GM18909 (cell line): Measurements from ENCODE around the gene RPS6KA2.
"Not testable (repeated sequence)": the region's sequence is repeated elsewhere in the genome, so short reads cannot be mapped to it uniquely, and the experiment has no call there.

Experiments
- ATAC-seq: cut with Tn5 transposase; IDR thresholded peaks from one replicate; pipeline ENCODE4 v1.9.1; 2021; ENCODE audit warnings: mild to moderate bottlenecking; ENCODE audit not compliant: unreplicated experiment, poor library complexity

RPS6KA2 gene

GRCh38 chr6:166393535-166393823, 233.6 kb downstream of the RPS6KA2 start:
- no peak for ATAC-seq

DNA sequence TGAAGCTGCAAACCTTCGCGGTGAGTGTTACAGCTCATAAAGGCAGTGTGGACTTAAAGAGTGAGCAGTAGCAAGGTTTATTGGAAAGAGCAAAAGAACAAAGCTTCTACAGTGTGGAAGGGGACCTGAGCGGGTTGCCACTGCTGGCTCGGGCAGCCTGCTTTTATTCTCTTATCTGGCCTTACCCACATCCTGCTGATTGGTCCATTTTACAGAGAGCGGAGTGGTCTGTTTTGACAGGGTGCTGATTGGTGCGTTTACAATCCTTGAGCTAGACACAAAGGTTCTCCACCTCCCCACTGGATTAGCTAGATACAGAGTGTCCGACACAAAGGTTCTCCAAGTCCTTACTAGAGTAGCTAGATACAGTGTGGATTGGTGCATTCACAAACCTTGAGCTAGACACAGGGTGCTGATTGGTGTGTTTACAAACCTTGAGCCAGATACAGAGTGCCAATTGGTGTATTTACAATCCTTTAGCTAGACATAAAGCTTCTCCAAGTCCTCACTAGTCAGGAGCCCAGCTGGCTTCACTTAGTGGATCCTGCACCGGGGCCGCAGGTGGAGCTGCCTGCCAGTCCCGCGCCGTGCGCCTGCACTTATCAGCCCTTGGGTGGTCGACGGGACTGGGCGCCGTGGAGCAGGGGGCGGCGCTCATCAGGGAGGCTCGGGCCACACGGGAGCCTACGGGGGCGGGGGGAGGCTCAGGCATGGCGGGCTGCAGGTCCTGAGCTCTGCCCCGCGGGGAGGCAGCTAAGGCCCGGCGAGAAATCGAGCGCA, 234.1 kb downstream of the RPS6KA2 start:
- ATAC-seq: not testable (repeated sequence)

DNA sequence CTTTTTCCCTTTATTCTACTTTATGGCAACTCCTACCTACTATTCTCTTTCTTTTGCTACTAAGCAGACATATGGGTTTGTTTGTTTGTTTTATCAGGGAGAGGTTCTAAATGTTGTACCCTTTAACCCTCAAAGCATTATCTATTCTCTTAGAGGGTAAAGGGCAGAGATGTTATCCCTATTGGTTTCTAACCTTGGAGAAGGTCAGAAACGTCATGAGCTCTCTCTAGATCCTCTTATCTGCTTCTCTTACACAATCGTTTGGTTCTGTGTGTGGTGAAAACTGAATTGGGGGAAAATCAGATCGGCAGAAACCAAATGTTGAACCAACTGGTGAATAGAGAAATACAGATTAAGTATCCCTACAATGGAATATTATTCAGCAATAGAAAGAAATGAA, 237.9 kb downstream of the RPS6KA2 start:
- no peak for ATAC-seq

DNA sequence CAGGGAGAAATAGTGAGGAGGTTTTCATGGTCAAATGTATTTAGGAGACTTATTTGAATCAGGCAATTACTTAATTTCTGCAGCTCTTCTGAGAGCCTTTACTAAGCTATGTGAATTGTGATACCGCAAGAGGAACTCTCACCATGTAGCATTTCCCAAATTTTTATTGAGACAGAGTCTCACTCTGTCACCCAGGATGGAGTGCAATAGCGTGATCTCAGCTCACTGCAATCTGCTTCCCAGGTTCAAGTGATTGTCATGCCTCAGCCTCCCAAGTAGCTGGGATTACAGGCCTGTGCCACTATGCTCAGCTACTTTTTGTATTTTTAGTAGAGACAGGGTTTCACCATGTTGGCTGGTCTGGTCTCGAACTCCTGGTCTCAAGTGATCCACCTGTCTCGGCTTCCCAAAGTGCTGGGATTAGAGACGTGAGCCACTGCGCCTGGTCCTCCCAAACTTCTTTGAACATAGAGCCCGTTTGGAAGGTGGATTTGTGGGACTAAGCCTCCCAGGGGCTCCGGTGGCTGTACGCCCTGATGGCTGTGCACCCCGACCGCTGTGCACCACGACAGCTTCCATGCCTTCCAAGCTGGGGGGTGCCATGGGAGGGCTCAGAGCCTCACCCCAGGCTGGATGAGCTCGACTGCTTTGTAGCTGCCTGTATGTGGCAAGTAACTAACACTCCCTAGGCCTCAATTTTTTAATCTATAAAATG, 238.6 kb downstream of the RPS6KA2 start:
- no peak for ATAC-seq

DNA sequence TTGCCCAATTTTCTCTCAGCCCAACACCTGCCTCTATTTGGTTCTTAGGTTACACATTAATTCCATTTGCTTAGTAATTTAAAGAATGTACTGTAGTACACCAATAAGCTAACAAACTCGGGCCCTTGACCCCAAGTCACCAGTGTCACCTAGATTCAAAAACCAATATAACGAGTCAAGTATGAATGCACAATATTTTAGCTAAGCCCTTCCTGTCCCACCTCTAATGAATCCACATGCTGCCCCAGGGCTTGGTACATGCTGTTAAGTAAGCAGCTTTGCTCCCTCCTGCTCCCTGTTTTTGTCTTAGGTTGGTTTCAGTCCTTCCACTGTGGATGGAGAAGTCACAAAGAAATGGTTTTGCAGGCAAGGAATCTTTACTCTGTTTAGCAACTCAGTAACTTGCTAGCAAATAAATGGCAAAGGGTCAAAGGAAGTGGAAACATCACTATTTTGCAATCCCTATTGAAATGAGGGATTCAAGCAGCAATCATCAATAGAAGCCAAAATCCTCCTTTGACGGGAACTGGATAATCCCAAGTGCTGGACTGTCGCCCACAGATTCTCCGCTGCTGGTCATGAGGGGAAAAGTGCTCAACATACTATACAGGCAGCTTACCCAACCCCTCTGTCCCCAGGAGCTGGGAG, 239.3 kb downstream of the RPS6KA2 start:
- ATAC-seq: no peak

DNA sequence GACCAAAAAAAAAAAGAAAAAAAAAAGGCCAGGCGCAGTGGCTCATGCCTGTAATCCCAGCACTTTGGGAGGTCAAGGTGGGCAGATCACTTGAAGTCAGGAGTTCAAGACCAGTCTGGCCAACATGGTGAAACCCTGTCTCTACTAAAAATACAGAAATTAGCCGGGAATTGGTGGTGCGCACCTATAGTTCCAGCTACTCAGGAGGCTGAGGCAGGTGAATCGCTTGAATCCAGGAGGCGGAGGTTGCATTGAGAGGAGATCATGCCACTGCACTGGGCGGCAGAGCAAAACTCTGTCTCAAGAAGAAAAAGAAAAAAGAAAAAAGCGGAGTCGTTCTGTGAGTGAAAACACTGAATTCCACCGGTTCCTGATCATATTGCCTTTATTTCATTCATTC, 240.0 kb downstream of the RPS6KA2 start:
- ATAC-seq: not testable (repeated sequence)

- no peak for ATAC-seq
These were observed 240.9 kb downstream of the RPS6KA2 start for GRCh38 chr6:166386111-166386510.

DNA sequence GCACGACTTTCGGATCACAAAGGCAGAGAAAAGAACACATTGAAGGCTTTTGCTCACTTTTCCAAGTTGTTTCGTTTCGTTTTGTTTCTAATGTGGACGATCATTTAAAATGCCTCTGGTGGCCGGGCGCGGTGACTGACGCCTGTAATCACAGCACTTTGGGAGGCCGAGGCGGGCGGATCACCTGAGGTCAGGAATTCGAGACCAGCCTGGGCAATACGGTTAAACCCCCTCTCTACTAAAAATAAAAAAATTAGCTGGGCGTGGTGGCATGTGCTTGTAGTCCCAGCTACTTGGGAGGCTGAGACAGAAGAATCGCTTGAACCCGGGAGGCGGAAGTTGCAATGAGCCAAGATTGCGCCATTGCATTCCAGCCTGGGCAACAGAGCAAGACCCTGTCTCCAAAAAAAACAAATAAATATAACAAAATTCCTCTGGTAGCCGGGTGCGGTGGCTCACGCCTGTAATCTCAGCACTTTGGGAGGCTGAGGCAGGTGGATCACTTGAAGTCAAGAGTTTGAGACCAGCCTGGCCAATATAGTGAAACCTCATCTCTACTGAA, 243.2 kb downstream of the RPS6KA2 start:
- peak; percentile 0 for ATAC-seq

DNA sequence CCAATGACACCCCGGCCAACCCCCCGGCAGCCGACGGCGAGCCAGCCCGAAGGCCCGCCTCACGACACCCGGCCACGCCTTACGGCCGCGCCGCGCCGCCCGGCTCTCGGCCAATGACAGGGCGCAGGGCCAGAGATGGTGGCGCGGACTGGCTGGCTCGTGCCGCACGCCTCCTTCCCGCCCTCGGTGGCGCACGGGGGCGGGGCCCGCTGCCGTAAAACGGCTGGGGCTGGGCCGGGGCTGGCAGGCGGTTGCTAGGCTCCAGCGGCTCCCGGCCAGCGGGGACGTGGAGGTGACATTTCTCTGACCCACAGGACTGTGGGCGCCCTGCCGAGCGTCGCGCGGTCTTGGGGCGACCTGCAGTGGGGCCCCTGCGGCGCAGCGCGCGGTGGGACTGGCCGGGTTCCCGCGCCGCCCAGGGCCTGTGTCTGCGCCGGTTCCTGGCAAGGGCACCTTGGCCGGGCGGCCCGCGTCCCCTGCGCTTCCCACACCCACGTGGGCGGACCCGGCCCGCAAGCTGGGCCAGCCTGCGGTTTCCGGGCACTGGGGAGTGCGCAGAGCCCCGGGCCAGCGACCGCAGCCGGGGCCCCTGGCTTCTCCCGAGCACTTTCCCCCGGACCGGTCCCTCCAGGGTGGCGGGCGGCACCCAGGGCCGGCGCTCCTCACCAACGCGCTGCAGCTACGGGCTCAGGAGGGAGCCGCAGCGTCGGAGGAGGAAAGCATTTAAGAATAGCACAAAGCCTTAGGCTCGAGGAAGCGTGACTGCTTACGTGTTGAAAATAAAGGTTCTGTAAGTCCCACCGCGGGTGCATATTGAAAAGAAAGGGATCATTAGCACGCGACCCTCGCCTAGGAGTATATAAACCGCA, 243.9 kb downstream of the RPS6KA2 start, which contains the start of gene MPC1:
MPC1 (minus strand) TSS at position 8 of the 869 bp plus-strand sequence. CDS start 64 bp downstream, outside the sequence.
- ATAC-seq: peak; percentile 88

GRCh38 chr6:166382500-166382932, 244.5 kb downstream of the RPS6KA2 start:
- ATAC-seq: no peak

GRCh38 chr6:166381733-166382499, 245.1 kb downstream of the RPS6KA2 start:
- peak; percentile 56 for ATAC-seq

GRCh38 chr6:166381381-166381732, 245.7 kb downstream of the RPS6KA2 start:
- ATAC-seq: no peak

- ATAC-seq: no peak
These were observed 247.3 kb downstream of the RPS6KA2 start for GRCh38 chr6:166379800-166380199.

DNA sequence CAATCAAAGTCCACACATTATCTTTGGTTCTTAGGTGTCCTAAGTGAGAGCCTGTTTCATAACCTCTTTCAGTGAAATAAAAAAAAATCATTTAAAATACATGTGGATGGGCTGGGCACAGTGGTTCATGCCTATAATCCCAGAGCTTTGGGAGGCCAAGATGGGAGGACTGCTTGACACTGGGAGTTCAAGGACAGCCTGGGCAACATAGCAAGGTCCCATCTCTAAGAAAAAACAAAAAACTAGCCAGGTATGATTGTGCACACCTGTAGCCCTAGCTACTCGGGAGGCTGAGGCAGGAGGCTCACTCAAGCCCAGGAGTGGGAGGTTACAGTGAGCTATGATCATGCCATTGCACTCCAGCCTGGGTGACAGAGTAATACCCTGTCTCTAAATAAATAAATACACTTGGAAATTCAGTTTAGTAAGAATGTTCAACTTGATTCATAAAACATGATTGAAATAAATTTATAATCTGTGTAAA, 247.9 kb downstream of the RPS6KA2 start:
- no peak for ATAC-seq

DNA sequence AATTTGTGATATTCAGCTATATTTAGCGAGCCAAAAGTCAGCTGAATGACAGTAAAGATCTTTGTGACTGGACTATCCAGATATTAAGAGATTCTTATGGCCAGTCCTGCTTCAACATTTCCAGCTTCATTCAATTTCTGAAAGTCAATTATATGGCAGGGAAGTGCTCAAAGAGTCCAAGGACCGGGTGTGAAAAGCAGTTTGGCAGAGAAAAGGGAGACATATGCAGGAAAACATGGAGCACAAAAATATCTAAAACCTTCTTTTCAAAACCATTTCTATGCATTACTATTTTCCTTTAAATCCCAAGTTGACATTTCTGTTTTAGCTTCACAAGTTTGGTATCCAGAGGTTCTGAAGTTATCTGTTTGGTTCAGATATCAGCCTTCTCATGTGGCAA, 249.3 kb downstream of the RPS6KA2 start:
- no peak for ATAC-seq

- ATAC-seq: no peak
These were observed 252.0 kb downstream of the RPS6KA2 start for GRCh38 chr6:166375013-166375412.

DNA sequence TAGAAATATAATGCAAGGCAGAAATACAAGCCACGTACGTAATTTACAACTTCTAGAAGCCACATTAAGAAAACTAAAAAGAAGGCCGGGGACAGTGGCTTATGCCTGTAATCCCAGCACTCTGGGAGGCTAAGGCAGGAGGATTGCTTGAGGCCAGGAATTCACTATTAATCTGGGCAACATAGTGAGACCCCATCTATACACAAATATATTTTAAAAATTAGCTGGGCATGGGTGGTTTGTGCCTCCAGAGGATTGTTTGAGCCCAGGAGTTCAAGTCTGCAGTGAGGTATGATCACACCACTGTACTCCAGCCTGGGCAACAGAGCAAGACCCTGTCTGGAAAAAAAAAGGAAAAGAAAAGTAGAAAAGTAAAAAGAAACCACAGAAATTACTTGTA, 256.6 kb downstream of the RPS6KA2 start:
- ATAC-seq: no peak

DNA sequence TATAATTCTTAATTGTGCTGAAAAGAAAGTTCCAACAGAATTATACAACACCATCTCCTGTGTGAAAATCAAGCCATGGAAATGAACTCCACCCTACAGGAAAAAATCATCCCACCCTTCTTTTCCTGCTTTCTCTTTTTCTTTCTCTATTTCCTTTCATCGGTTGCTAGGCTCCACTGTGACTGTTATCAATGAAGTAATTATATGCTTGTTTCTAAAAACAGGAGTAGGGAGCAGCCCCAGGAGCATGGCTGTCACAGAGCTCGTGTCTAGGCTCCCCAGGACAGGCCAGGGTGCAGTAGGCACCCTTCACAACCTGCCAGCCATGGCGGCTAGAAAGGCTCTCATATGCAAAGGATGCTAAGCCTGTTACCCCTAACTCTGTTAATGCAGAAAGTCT, 257.3 kb downstream of the RPS6KA2 start:
- no peak for ATAC-seq

- ATAC-seq: no peak
These were observed 260.1 kb downstream of the RPS6KA2 start for GRCh38 chr6:166366921-166367320.
